MG63 (cell line): Measurements from ENCODE around the gene CLBA1. TPM values are rescaled to one million over a fixed set of nuclear protein-coding genes. Genes with fewer than 3 reads are reported as not detected.

Experiments
- DNase-seq: peaks from one replicate; pipeline ENCODE4 v3.0.0-alpha.2; 2020
- H3K27me3 ChIP-seq: fragments of 250-450 bp; sonication (Bioruptor Pico); 2 replicates; pipeline ENCODE4 v1.5.1; 2020; ENCODE audit warnings: mild to moderate bottlenecking, moderate library complexity
- H3K36me3 ChIP-seq: fragments of 250-450 bp; sonication (Bioruptor Pico); 2 replicates; pipeline ENCODE4 v1.5.1; 2020; ENCODE audit warnings: mild to moderate bottlenecking, moderate library complexity
- H3K4me3 ChIP-seq: fragments of 250-450 bp; sonication (Bioruptor Pico); 2 replicates; pipeline ENCODE4 v1.5.1; 2020; ENCODE audit warnings: mild to moderate bottlenecking, moderate library complexity
- H3K9me3 ChIP-seq: fragments of 250-450 bp; sonication (Bioruptor Pico); 2 replicates; pipeline ENCODE4 v1.5.1; 2020; ENCODE audit warnings: mild to moderate bottlenecking, moderate library complexity
- total RNA-seq: library from RNA; depleted of rRNA; stranded (reverse); fragments of >200 nt; shearing (Covaris generic); gene quantifications from 2 replicates; pipeline ENCODE4 v1.2.3, GENCODE V29; 2014; ENCODE audit warnings: low replicate concordance

Gene CLBA1
- total RNA-seq, 1 experiment from 2014 or later, result 10.8 TPM

GRCh38 chr14:105005329-105005928, 19.8 kb downstream of the CLBA1 start:
- no peaks in the 10 kb centered on the region for H3K9me3 ChIP-seq
- no peak for DNase-seq
- H3K36me3 ChIP-seq, result peaks cover 20% of the 10 kb centered on the region
- no peak overlapping the region for H3K4me3 ChIP-seq
- no peaks in the 10 kb centered on the region for H3K27me3 ChIP-seq

- Histone ChIP-seq H3K27me3 (no peaks in the 10 kb centered on the region), H3K36me3 (peaks cover 28% of the 10 kb centered on the region), H3K4me3 (no peak overlapping the region), H3K9me3 (no peaks in the 10 kb centered on the region)
- no peak for DNase-seq
Observed at GRCh38 chr14:105005929-105006830, 20.6 kb downstream of the CLBA1 start.

GRCh38 chr14:105006831-105007592, 21.4 kb downstream of the CLBA1 start:
- no peak overlapping the region for H3K4me3 ChIP-seq
- peaks cover 30% of the 10 kb centered on the region for H3K36me3 ChIP-seq
- no peak for DNase-seq
- H3K9me3 ChIP-seq, result no peaks in the 10 kb centered on the region
- H3K27me3 ChIP-seq, result no peaks in the 10 kb centered on the region

- H3K27me3 ChIP-seq, result no peaks in the 10 kb centered on the region
- H3K4me3 ChIP-seq, result no peak overlapping the region
- DNase-seq, result no peak
- no peaks in the 10 kb centered on the region for H3K9me3 ChIP-seq
- H3K36me3 ChIP-seq, result peaks cover 30% of the 10 kb centered on the region
Observed at GRCh38 chr14:105007593-105008264, 22.1 kb downstream of the CLBA1 start.

- Histone ChIP-seq H3K36me3 (peaks cover 30% of the 10 kb centered on the region), H3K9me3 (no peaks in the 10 kb centered on the region), H3K27me3 (no peaks in the 10 kb centered on the region), H3K4me3 (no peak overlapping the region)
- DNase-seq, result no peak
Observed at GRCh38 chr14:105010106-105010505, 24.5 kb downstream of the CLBA1 start.

- no peaks in the 10 kb centered on the region for H3K27me3 ChIP-seq
- no peak for DNase-seq
- H3K36me3 ChIP-seq, result peaks cover 32% of the 10 kb centered on the region
- H3K4me3 ChIP-seq, result no peak overlapping the region
- no peaks in the 10 kb centered on the region for H3K9me3 ChIP-seq
Observed at GRCh38 chr14:105010891-105011291, 25.3 kb downstream of the CLBA1 start.

- H3K9me3 ChIP-seq, result no peaks in the 10 kb centered on the region
- DNase-seq, result no peak
- H3K36me3 ChIP-seq, result peaks cover 36% of the 10 kb centered on the region
- no peaks in the 10 kb centered on the region for H3K27me3 ChIP-seq
- no peak overlapping the region for H3K4me3 ChIP-seq
Observed at GRCh38 chr14:105011312-105011990, 25.9 kb downstream of the CLBA1 start.

- H3K27me3 ChIP-seq, result no peaks in the 10 kb centered on the region
- no peak for DNase-seq
- no peak overlapping the region for H3K4me3 ChIP-seq
- H3K36me3 ChIP-seq, result peaks cover 39% of the 10 kb centered on the region
- no peaks in the 10 kb centered on the region for H3K9me3 ChIP-seq
Observed at GRCh38 chr14:105012171-105012985, 26.8 kb downstream of the CLBA1 start.

GRCh38 chr14:105013150-105013785, 27.7 kb downstream of the CLBA1 start:
- H3K36me3 ChIP-seq, result peaks cover 36% of the 10 kb centered on the region
- no peak overlapping the region for H3K4me3 ChIP-seq
- H3K27me3 ChIP-seq, result no peaks in the 10 kb centered on the region
- DNase-seq, result no peak
- no peaks in the 10 kb centered on the region for H3K9me3 ChIP-seq

- no peak overlapping the region for H3K4me3 ChIP-seq
- peaks cover 30% of the 10 kb centered on the region for H3K36me3 ChIP-seq
- no peak for DNase-seq
- no peaks in the 10 kb centered on the region for H3K27me3 ChIP-seq
- H3K9me3 ChIP-seq, result no peaks in the 10 kb centered on the region
Observed at GRCh38 chr14:105014032-105014431, 28.4 kb downstream of the CLBA1 start.

- DNase-seq, result no peak
- Histone ChIP-seq H3K9me3 (no peaks in the 10 kb centered on the region), H3K27me3 (no peaks in the 10 kb centered on the region), H3K36me3 (peaks cover 31% of the 10 kb centered on the region), H3K4me3 (no peak overlapping the region)
Observed at GRCh38 chr14:105014631-105015030, 29.0 kb downstream of the CLBA1 start.

- no peak for DNase-seq
- Histone ChIP-seq H3K9me3 (no peaks in the 10 kb centered on the region), H3K36me3 (peaks cover 30% of the 10 kb centered on the region), H3K27me3 (no peaks in the 10 kb centered on the region), H3K4me3 (no peak overlapping the region)
Observed at GRCh38 chr14:105015242-105015641, 29.7 kb downstream of the CLBA1 start.

- Histone ChIP-seq H3K27me3 (no peaks in the 10 kb centered on the region), H3K4me3 (no peak overlapping the region), H3K9me3 (no peaks in the 10 kb centered on the region), H3K36me3 (peaks cover 24% of the 10 kb centered on the region)
- no peak for DNase-seq
Observed at GRCh38 chr14:105015905-105016304, 30.3 kb downstream of the CLBA1 start.

- DNase-seq, result no peak
- Histone ChIP-seq H3K36me3 (peaks cover 18% of the 10 kb centered on the region), H3K9me3 (no peaks in the 10 kb centered on the region), H3K4me3 (peak overlapping the region; percentile 72; the same call in 1 of the 2 replicates), H3K27me3 (no peaks in the 10 kb centered on the region)
Observed at GRCh38 chr14:105018414-105018813, 32.8 kb downstream of the CLBA1 start.
